ENCODE data around the gene TRMT2A. TPM values are rescaled to one million over a fixed set of nuclear protein-coding genes. Genes with fewer than 3 reads are reported as not detected.

Gene TRMT2A
- total RNA-seq, 1 donor from 2014 or later: 67.1 TPM

DNA sequence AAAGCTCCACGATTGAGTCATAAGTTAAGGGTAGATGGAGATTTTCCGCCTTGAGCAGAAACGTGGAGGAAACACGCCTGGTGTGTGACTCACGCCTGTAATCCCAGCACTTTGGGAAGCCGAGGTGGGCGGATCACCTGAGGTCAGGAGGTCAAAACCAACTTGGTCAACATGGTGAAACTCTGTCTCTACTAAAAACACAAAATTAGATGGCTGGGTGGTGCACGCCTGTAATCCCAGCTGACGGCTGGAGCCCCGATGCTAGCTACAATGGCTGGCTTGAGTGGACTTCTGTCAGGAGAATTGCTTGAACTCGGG lies 54.3 kb downstream of the TRMT2A start:
- no peak for DNase-seq (ENCODE audit: low spot score)

DNA sequence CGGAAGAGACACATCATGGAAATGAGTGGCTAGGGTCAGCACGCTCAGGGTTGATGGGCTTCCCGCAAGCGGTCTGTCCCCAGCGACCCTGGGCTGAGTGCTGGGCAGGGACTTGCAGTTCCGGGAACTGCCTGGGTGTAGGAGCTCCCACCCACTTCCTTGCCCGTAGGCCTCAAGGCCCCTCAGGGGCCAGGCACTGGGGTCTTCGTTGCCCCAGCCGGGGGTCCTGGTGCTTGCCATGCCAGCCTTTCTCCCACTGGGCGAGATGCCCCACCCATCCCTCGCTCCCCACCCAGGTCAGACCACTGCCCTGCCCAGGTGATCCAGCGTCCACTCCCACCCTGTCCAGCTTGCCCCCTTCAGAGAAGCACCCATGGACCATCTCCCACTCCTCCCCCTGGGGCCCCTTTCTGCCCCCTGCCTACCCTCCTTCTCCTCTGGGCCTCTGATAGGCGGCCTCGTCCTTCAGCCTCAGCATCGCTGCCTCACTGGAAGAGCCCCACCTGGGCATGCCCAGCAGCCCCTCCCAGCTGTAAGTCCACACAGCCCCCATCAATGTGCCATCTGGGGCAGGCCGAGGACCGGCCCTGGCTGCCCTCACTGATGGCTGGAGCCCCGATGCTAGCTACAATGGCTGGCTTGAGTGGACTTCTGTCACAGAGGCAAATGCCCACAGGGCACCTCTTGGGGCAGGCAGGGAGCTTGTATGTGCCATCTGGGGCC lies 54.8 kb downstream of the TRMT2A start:
- no peak for DNase-seq (ENCODE audit: low spot score)

Other genes starting within 250 kb of the TRMT2A start
- gene COMT, start 175.5 kb downstream of the TRMT2A start, total RNA-seq: 214 TPM
- gene TXNRD2, start 175.4 kb downstream of the TRMT2A start, total RNA-seq: 26.9 TPM
- 44.3 TPM for gene ARVCF, start 100.4 kb downstream of the TRMT2A start, total RNA-seq
- gene TANGO2, start 96.1 kb downstream of the TRMT2A start, total RNA-seq: 39.4 TPM
- gene DGCR8, start 37.0 kb downstream of the TRMT2A start, total RNA-seq: 38.2 TPM
- gene RANBP1, start 1.1 kb downstream of the TRMT2A start, total RNA-seq: 62.6 TPM
- 64.8 TPM for gene ZDHHC8, start 14.6 kb upstream of the TRMT2A start, total RNA-seq
- gene CCDC188, start 33.8 kb upstream of the TRMT2A start, total RNA-seq: 0.83 TPM
- 2.0 TPM for gene RTN4R, start 151.1 kb upstream of the TRMT2A start, total RNA-seq
- gene DGCR6L, start 202.8 kb upstream of the TRMT2A start, total RNA-seq: 39.5 TPM